Neuron (in vitro differentiated cells): ENCODE measurements around the gene DBN1.

Source experiments
- H2AFZ ChIP-seq: one replicate; pipeline ENCODE4 v1.6.1; 2013; ENCODE audit warnings: low read depth, mild to moderate bottlenecking, inconsistent platforms, low read length, moderate library complexity
- H3K27me3 ChIP-seq: one replicate; pipeline ENCODE4 v1.6.1; 2013; ENCODE audit warnings: low read length; ENCODE audit not compliant: insufficient read depth
- H3K36me3 ChIP-seq: one replicate; pipeline ENCODE4 v1.6.1; 2013; ENCODE audit warnings: low read length; ENCODE audit not compliant: insufficient read depth
- H3K4me1 ChIP-seq: one replicate; pipeline ENCODE4 v1.6.1; 2013; ENCODE audit warnings: low read length; ENCODE audit not compliant: insufficient read depth
- H3K4me3 ChIP-seq: 2 replicates; pipeline ENCODE4 v1.5.1; 2013; ENCODE audit warnings: mild to moderate bottlenecking, low read length, moderate library complexity
- H3K9me3 ChIP-seq: one replicate; pipeline ENCODE4 v1.6.1; 2013; ENCODE audit warnings: low read length

DBN1 gene

GRCh38 chr5:177448244-177448950, 25.0 kb downstream of the DBN1 start:
- no peaks in the 10 kb centered on the region for H3K27me3 ChIP-seq
- peaks cover 62% of the 10 kb centered on the region for H3K4me1 ChIP-seq
- no peak overlapping the region for H3K4me3 ChIP-seq
- H3K36me3 ChIP-seq, result peaks cover 9% of the 10 kb centered on the region
- no peaks in the 10 kb centered on the region for H3K9me3 ChIP-seq
- H2AFZ ChIP-seq, result no peak overlapping the region

GRCh38 chr5:177447611-177448243, 25.7 kb downstream of the DBN1 start:
- Histone ChIP-seq H3K36me3 (peaks cover 3% of the 10 kb centered on the region), H3K4me3 (peak overlapping the region; percentile 4), H3K27me3 (no peaks in the 10 kb centered on the region), H2AFZ (no peak overlapping the region), H3K4me1 (peaks cover 61% of the 10 kb centered on the region), H3K9me3 (no peaks in the 10 kb centered on the region)

GRCh38 chr5:177447066-177447610, 26.3 kb downstream of the DBN1 start:
- Histone ChIP-seq H2AFZ (no peak overlapping the region), H3K4me3 (peak overlapping the region; percentile 50), H3K36me3 (peaks cover 3% of the 10 kb centered on the region), H3K9me3 (no peaks in the 10 kb centered on the region), H3K27me3 (no peaks in the 10 kb centered on the region), H3K4me1 (peaks cover 59% of the 10 kb centered on the region)

GRCh38 chr5:177446200-177447065, 27.0 kb downstream of the DBN1 start, which contains the start of gene PRR7:
Gene PRR7, plus strand, starts transcription at chr5:177446814. Its CDS starts 8,254 bp downstream, at chr5:177455068.
- H3K4me3 ChIP-seq, result peak within 1 kb of the TSS; percentile 50
- no peak within 1 kb of the TSS for H2AFZ ChIP-seq
- H3K4me1 ChIP-seq, result peaks cover 59% of the 10 kb centered on the region
- H3K27me3 ChIP-seq, result no peaks in the 10 kb centered on the region
- H3K36me3 ChIP-seq, result peaks cover 5% of the 10 kb centered on the region
- H3K9me3 ChIP-seq, result no peaks in the 10 kb centered on the region

- H3K36me3 ChIP-seq, result peaks cover 5% of the 10 kb centered on the region
Observed at GRCh38 chr5:177445917-177446199, 27.6 kb downstream of the DBN1 start.

GRCh38 chr5:177445052-177445916, 28.1 kb downstream of the DBN1 start:
- H3K27me3 ChIP-seq, result no peaks in the 10 kb centered on the region
- peaks cover 54% of the 10 kb centered on the region for H3K4me1 ChIP-seq
- H3K9me3 ChIP-seq, result no peaks in the 10 kb centered on the region
- peak overlapping the region; percentile 50 for H3K4me3 ChIP-seq
- peaks cover 5% of the 10 kb centered on the region for H3K36me3 ChIP-seq
- H2AFZ ChIP-seq, result no peak overlapping the region

More at GRCh38 chr5:177445917-177446199, 27.6 kb downstream of the DBN1 start:
- Histone ChIP-seq H3K27me3 (no peaks in the 10 kb centered on the region), H2AFZ (no peak overlapping the region), H3K4me3 (peak overlapping the region; percentile 50), H3K4me1 (peaks cover 59% of the 10 kb centered on the region), H3K9me3 (no peaks in the 10 kb centered on the region)

GRCh38 chr5:177444106-177445051, 29.1 kb downstream of the DBN1 start:
- no peaks in the 10 kb centered on the region for H3K9me3 ChIP-seq
- no peaks in the 10 kb centered on the region for H3K27me3 ChIP-seq
- no peak overlapping the region for H2AFZ ChIP-seq
- H3K4me3 ChIP-seq, result no peak overlapping the region
- peaks cover 5% of the 10 kb centered on the region for H3K36me3 ChIP-seq
- peaks cover 45% of the 10 kb centered on the region for H3K4me1 ChIP-seq

GRCh38 chr5:177443144-177443983, 30.1 kb downstream of the DBN1 start:
- H3K9me3 ChIP-seq, result no peaks in the 10 kb centered on the region
- no peak overlapping the region for H2AFZ ChIP-seq
- peaks cover 10% of the 10 kb centered on the region for H3K36me3 ChIP-seq
- H3K4me3 ChIP-seq, result no peak overlapping the region
- H3K27me3 ChIP-seq, result no peaks in the 10 kb centered on the region
- H3K4me1 ChIP-seq, result peaks cover 35% of the 10 kb centered on the region

- no peaks in the 10 kb centered on the region for H3K9me3 ChIP-seq
- peaks cover 19% of the 10 kb centered on the region for H3K36me3 ChIP-seq
- no peaks in the 10 kb centered on the region for H3K27me3 ChIP-seq
- H3K4me1 ChIP-seq, result peaks cover 24% of the 10 kb centered on the region
- H3K4me3 ChIP-seq, result no peak overlapping the region
- no peak overlapping the region for H2AFZ ChIP-seq
Observed at GRCh38 chr5:177442066-177442826, 31.2 kb downstream of the DBN1 start.

- Histone ChIP-seq H3K9me3 (no peaks in the 10 kb centered on the region), H3K36me3 (peaks cover 22% of the 10 kb centered on the region), H3K4me1 (peaks cover 22% of the 10 kb centered on the region), H3K4me3 (no peak overlapping the region), H2AFZ (no peak overlapping the region), H3K27me3 (no peaks in the 10 kb centered on the region)
Observed at GRCh38 chr5:177440990-177441780, 32.2 kb downstream of the DBN1 start.
